CD4-positive, alpha-beta T cell (primary cell): ENCODE results near the gene PEF1. TPM values are rescaled to one million over a fixed set of nuclear protein-coding genes. Genes with fewer than 3 reads are reported as not detected.

Experiments used
- ATAC-seq: fragments of 200-7000 bp; cut with Tn5 transposase; one replicate; pipeline ENCODE4 v1.10.0; 2022; ENCODE audit warnings: mild to moderate bottlenecking; ENCODE audit not compliant: poor library complexity
- CTCF ChIA-PET: fragments of 350-600 bp; sonication (Branson Sonifier 250); formaldehyde crosslinking; loops from one replicate; lab custom pipeline; 2021; ENCODE audit warnings: antibody characterized with exemption, inconsistent platforms; lab: Charles Lee
- POLR2A ChIA-PET: fragments of 350-600 bp; sonication (Branson Sonifier 250); formaldehyde crosslinking; loops from one replicate; lab custom pipeline; 2021; ENCODE audit warnings: antibody characterized with exemption, inconsistent platforms; lab: Charles Lee
- DNase-seq, 14 experiments: peaks; one replicate each; pipeline ENCODE4 v3.0.0-alpha.2; 2013 to 2020; ENCODE audit warnings: mixed read lengths in 2 of 14
- H3K27ac ChIP-seq, 2 donors: one replicate each; pipeline versions ENCODE4 v1.5.1 to v1.7.0; 2013; ENCODE audit warnings: low read length in 2 of 2, low read depth in 1 of 2, mild to moderate bottlenecking in 1 of 2
- H3K27me3 ChIP-seq, 2 experiments: 1 replicate in 1 of 2; 2 replicates in 1 of 2; pipeline versions ENCODE4 v1.6.1 to v1.7.0; 2013; ENCODE audit warnings: low read length in 2 of 2, control low read depth in 1 of 2, mild to moderate bottlenecking in 1 of 2, moderate library complexity in 1 of 2; ENCODE audit not compliant: insufficient read depth in 2 of 2, control insufficient read depth in 1 of 2
- H3K36me3 ChIP-seq: one replicate; pipeline ENCODE4 v1.6.1; 2013; ENCODE audit warnings: low read length, control low read depth; ENCODE audit not compliant: insufficient read depth
- H3K4me1 ChIP-seq: one replicate; pipeline ENCODE4 v1.6.1; 2013; ENCODE audit warnings: low read length, control low read depth; ENCODE audit not compliant: insufficient read depth
- H3K4me3 ChIP-seq: one replicate; pipeline ENCODE4 v1.5.1; 2013; ENCODE audit warnings: mild to moderate bottlenecking, low read length, moderate library complexity
- H3K9me3 ChIP-seq, 2 experiments: 1 replicate in 1 of 2; 2 replicates in 1 of 2; pipeline versions ENCODE4 v1.6.1 to v1.7.0; 2013; ENCODE audit warnings: low read length in 2 of 2, mild to moderate bottlenecking in 2 of 2, control low read depth in 1 of 2, moderate library complexity in 1 of 2; ENCODE audit not compliant: control insufficient read depth in 1 of 2, insufficient read depth in 1 of 2
- H3K27ac Mint-ChIP-seq: one replicate; pipeline ENCODE4 v1.8.0; 2020; ENCODE audit warnings: mixed read lengths
- H3K27me3 Mint-ChIP-seq: one replicate; pipeline ENCODE4 v1.8.0; 2021; ENCODE audit warnings: mixed read lengths
- H3K36me3 Mint-ChIP-seq: one replicate; pipeline ENCODE4 v1.8.0; 2021; ENCODE audit warnings: low read depth, mixed read lengths
- H3K4me1 Mint-ChIP-seq: one replicate; pipeline ENCODE4 v1.8.0; 2021; ENCODE audit warnings: low read depth, mixed read lengths
- H3K4me3 Mint-ChIP-seq: one replicate; pipeline ENCODE4 v1.8.0; 2020; ENCODE audit warnings: mild to moderate bottlenecking, mixed read lengths
- H3K9me3 Mint-ChIP-seq: one replicate; pipeline ENCODE4 v1.8.0; 2020; ENCODE audit warnings: mixed read lengths
- CTCF ChIP-seq: fragments of 200-600 bp; IDR thresholded peaks from one replicate; pipeline ENCODE4 v1.8.0; 2022; ENCODE audit warnings: antibody characterized with exemption, mild to moderate bottlenecking
- intact Hi-C, 2 experiments: fragments of 100-400 bp; cut with DNase I in 1 of 2; cut with micrococcal nuclease in 1 of 2; formaldehyde crosslinking; loops; one replicate each; pipeline versions ENCODE4 v1.15.1 to v1.9.0; 2023 to 2025; cut with DNase I, micrococcal nuclease
- total RNA-seq, 174 experiments: library from RNA in 2 of 174; stranded (reverse) in 2 of 174; gene quantifications; one replicate each; pipeline ENCODE4 v1.2.3 and lab custom pipeline; 2021 to 2026

PEF1 gene
- total RNA-seq, 2 experiments from 2014 or later, result 42.3 to 45.9 TPM

GRCh38 chr1:31672986-31673385 lies 28.3 kb upstream of the PEF1 start:
- no peak overlapping the region for H3K4me3 ChIP-seq
- POLR2A ChIA-PET, result no interaction called here
- H3K27me3 ChIP-seq, result peaks cover 4 to 16% of the 10 kb centered on the region in 2 experiments

GRCh38 chr1:31671561-31672201 lies 27.0 kb upstream of the PEF1 start:
- peaks cover 12% of the 10 kb centered on the region for H3K4me1 ChIP-seq
- TF ChIP-seq CTCF, result no peak
- DNase-seq, result no peak
- no peak overlapping the region for H3K27ac ChIP-seq
- no peaks in the 10 kb centered on the region for H3K36me3 Mint-ChIP-seq
- intact Hi-C loops, result no loop called here
- no peaks in the 10 kb centered on the region for H3K9me3 ChIP-seq
- peaks cover 4 to 16% of the 10 kb centered on the region in 2 experiments for H3K27me3 ChIP-seq
- no peaks in the 10 kb centered on the region for H3K36me3 ChIP-seq
- H3K4me1 Mint-ChIP-seq, result peaks cover 9% of the 10 kb centered on the region
- H3K27me3 Mint-ChIP-seq, result peaks cover 16% of the 10 kb centered on the region
- no peak overlapping the region for H3K4me3 ChIP-seq
- CTCF ChIA-PET, result interaction anchor here (1.3 kb wide), 1 partner anchor 118 kb away, joined by 6 read pairs; no protein-coding TSS in a partner anchor
- POLR2A ChIA-PET, result interaction anchor here (0.9 kb wide), 1 partner anchor 117 kb away, joined by 3 read pairs; no protein-coding TSS in a partner anchor
- ATAC-seq, result no peak
- no peak overlapping the region for H3K27ac Mint-ChIP-seq
- H3K9me3 Mint-ChIP-seq, result no peaks in the 10 kb centered on the region
- H3K4me3 Mint-ChIP-seq, result no peak overlapping the region

More at GRCh38 chr1:31672986-31673385, 28.3 kb upstream of the PEF1 start:
- ATAC-seq (no peak), DNase-seq (no peak)
- Histone ChIP-seq H3K27ac (no peak overlapping the region), H3K4me1 (peaks cover 12% of the 10 kb centered on the region), H3K36me3 (no peaks in the 10 kb centered on the region), H3K9me3 (no peaks in the 10 kb centered on the region)
- Mint-ChIP-seq H3K4me1 (peaks cover 9% of the 10 kb centered on the region), H3K36me3 (no peaks in the 10 kb centered on the region), H3K27me3 (peaks cover 21% of the 10 kb centered on the region), H3K9me3 (no peaks in the 10 kb centered on the region), H3K27ac (no peak overlapping the region), H3K4me3 (no peak overlapping the region)
- TF ChIP-seq CTCF, result no peak
- intact Hi-C loops, result no loop called here
- CTCF ChIA-PET, result no interaction called here

GRCh38 chr1:31671147-31671546 lies 26.5 kb upstream of the PEF1 start:
- Mint-ChIP-seq H3K4me1 (peaks cover 9% of the 10 kb centered on the region), H3K9me3 (no peaks in the 10 kb centered on the region), H3K4me3 (no peak overlapping the region), H3K27ac (no peak overlapping the region), H3K27me3 (peaks cover 16% of the 10 kb centered on the region), H3K36me3 (no peaks in the 10 kb centered on the region)
- no peak for ATAC-seq
- intact Hi-C loops, result no loop called here
- POLR2A ChIA-PET, result interaction anchor here (0.9 kb wide), 1 partner anchor 118 kb away, joined by 3 read pairs; no protein-coding TSS in a partner anchor
- no peak overlapping the region for H3K4me3 ChIP-seq
- no peak overlapping the region for H3K27ac ChIP-seq
- DNase-seq, result no peak
- peaks cover 4 to 16% of the 10 kb centered on the region in 2 experiments for H3K27me3 ChIP-seq
- H3K36me3 ChIP-seq, result no peaks in the 10 kb centered on the region
- TF ChIP-seq CTCF, result no peak
- no peaks in the 10 kb centered on the region for H3K9me3 ChIP-seq
- peaks cover 12% of the 10 kb centered on the region for H3K4me1 ChIP-seq
- CTCF ChIA-PET, result interaction anchor here (1.3 kb wide), 1 partner anchor 118 kb away, joined by 6 read pairs; no protein-coding TSS in a partner anchor
